Osteoblast (primary cell): ENCODE results near the gene ZGLP1. TPM values are rescaled to one million over a fixed set of nuclear protein-coding genes. Genes with fewer than 3 reads are reported as not detected.

Source experiments
- DNase-seq: peaks from one replicate; pipeline ENCODE4 v3.0.0; 2011; ENCODE audit warnings: low spot score, mixed read lengths; ENCODE audit not compliant: insufficient read length; ENCODE audit errors: missing footprints
- H2AFZ ChIP-seq: 2 replicates; pipeline ENCODE4 v1.6.0; 2011; ENCODE audit warnings: mild to moderate bottlenecking, low read length
- H3K27ac ChIP-seq: 2 replicates; pipeline ENCODE4 v1.5.1; 2011; ENCODE audit warnings: mild to moderate bottlenecking, low read depth, low read length, moderate library complexity
- H3K27me3 ChIP-seq: 2 replicates; pipeline ENCODE4 v1.6.0; 2012; ENCODE audit warnings: mild to moderate bottlenecking, control low read depth, inconsistent platforms, low read length, moderate library complexity; ENCODE audit not compliant: insufficient read depth
- H3K36me3 ChIP-seq: 2 replicates; pipeline ENCODE4 v1.5.1; 2011; ENCODE audit warnings: mild to moderate bottlenecking, low read length, control low read depth, moderate library complexity; ENCODE audit not compliant: insufficient read depth
- H3K4me1 ChIP-seq: 2 replicates; pipeline ENCODE4 v1.5.1; 2011; ENCODE audit warnings: mild to moderate bottlenecking, low read length, control low read depth, moderate library complexity; ENCODE audit not compliant: insufficient read depth
- H3K4me2 ChIP-seq: 2 replicates; pipeline ENCODE4 v1.6.0; 2011; ENCODE audit warnings: mild to moderate bottlenecking, low read length; ENCODE audit not compliant: insufficient read depth
- H3K4me3 ChIP-seq: fragments of 200-600 bp; sonication (generic); 3 replicates; pipeline ENCODE4 v1.5.1; 2012; ENCODE audit warnings: mild to moderate bottlenecking, low read length, inconsistent platforms; ENCODE audit not compliant: insufficient read depth
- H3K79me2 ChIP-seq: 2 replicates; pipeline ENCODE4 v1.6.0; 2012; ENCODE audit warnings: mild to moderate bottlenecking, low read length, control low read depth, inconsistent platforms; ENCODE audit not compliant: insufficient read depth
- H3K9me3 ChIP-seq: 2 replicates; pipeline ENCODE4 v1.5.1; 2011; ENCODE audit warnings: low read depth, low read length, control low read depth
- H4K20me1 ChIP-seq: 2 replicates; pipeline ENCODE4 v1.6.0; 2012; ENCODE audit warnings: mild to moderate bottlenecking, low read length, control low read depth; ENCODE audit not compliant: insufficient read depth
- total RNA-seq: library from RNA; depleted of rRNA; stranded (reverse); fragments of >200 nt; gene quantifications from 2 replicates; pipeline ENCODE4 v1.2.3, GENCODE V29; 2012
- TF ChIP-seq, protein P1 (sequence below): IDR thresholded peaks from 2 replicates; pipeline ENCODE4 v1.5.1; 2011; ENCODE audit warnings: mild to moderate bottlenecking, low read depth, low read length, moderate library complexity; ENCODE audit errors: extremely low read depth

The ZGLP1 gene
- total RNA-seq, 1 donor: 0.72 TPM

DNA sequence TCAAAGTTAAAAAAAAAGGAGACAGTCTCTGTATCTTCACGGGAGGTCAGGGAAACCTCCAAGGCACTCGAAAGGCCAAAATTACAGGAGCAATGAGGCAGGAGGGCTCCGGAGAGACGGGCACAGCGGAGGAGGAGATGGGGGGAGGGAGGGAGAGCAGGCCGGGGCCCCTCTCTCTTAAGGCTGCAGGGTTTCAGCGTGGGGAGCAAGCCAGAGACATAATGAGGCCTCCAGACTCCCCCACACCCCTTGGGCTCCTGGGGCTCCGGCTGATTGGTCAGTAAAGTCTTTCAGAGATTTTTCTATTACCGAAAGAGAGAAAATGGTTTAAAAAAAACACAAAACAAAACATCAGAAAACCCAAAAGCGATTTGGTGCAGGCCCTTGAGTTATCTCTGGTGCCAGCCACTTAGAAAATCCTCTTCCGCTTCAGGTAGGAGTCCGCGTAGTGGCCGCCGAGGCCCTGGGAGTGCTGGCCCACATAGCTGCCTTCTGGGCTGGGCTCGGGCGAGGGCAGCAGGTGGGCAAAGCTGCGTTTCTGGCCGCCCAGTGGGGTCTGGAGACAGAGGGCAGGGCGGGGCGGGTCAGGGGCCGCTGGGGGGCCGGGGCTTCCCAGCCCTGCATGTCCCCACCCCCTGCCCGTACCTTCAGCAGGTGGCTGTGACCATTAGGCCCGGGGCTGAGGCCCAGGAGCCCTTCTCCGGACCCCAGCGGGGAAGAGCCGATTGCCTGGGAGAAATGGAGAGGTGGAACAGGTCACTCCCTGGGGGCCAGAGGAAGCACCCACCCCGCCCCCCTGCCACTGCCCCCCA, 7.6 kb upstream of the ZGLP1 start:
- TF ChIP-seq, protein P1, sequence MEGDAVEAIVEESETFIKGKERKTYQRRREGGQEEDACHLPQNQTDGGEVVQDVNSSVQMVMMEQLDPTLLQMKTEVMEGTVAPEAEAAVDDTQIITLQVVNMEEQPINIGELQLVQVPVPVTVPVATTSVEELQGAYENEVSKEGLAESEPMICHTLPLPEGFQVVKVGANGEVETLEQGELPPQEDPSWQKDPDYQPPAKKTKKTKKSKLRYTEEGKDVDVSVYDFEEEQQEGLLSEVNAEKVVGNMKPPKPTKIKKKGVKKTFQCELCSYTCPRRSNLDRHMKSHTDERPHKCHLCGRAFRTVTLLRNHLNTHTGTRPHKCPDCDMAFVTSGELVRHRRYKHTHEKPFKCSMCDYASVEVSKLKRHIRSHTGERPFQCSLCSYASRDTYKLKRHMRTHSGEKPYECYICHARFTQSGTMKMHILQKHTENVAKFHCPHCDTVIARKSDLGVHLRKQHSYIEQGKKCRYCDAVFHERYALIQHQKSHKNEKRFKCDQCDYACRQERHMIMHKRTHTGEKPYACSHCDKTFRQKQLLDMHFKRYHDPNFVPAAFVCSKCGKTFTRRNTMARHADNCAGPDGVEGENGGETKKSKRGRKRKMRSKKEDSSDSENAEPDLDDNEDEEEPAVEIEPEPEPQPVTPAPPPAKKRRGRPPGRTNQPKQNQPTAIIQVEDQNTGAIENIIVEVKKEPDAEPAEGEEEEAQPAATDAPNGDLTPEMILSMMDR: no peak
- Histone ChIP-seq H3K4me1 (no peaks in the 10 kb centered on the region), H3K9me3 (no peaks in the 10 kb centered on the region), H4K20me1 (peaks cover 2% of the 10 kb centered on the region), H3K4me3 (no peak overlapping the region), H3K4me2 (no peak overlapping the region), H3K27me3 (no peaks in the 10 kb centered on the region), H2AFZ (no peak overlapping the region), H3K27ac (no peak overlapping the region), H3K79me2 (peaks cover 14% of the 10 kb centered on the region), H3K36me3 (peaks cover 40% of the 10 kb centered on the region)
- peak; percentile 74 for DNase-seq

DNA sequence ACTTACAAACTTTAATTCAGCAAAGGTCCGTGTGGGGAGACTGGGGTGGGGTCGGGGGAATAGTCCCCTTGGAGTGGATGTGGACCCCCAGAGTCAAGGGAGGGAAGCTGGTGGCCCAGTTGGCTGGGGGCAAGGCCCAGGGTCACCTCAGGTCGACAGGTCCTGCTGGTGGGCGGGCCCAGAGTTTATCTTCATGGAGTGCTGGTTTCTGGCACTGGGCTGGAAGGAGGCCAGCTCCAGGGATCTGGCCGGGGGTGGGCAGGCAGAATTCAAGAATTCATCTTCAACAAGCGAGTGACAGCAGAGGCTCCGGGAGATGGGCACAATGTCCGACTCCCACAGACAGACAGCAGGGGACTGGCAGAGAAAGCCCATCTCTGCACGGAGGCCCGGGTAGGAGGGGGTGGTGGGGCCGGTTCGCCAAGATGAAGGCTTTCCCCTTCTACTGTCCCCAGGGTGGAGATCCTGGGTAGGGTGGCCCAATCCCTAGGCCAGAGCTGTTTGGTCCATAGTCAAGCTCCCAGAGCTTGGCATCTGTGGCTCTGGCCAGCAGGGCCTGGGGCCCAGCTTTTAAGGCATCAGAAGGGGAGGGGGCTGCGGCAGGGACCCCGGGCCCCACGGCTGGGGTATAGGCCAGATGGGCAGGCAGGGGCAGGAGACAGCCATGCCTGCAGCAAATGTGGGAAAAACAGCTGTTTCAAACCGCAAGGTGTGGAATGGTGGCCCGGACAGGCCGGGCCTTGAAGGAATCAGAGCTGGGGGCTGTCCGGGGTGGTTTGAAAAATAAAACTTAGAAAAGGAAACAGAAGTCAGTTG, 6.8 kb upstream of the ZGLP1 start:
- H3K36me3 ChIP-seq: peaks cover 32% of the 10 kb centered on the region
- H3K9me3 ChIP-seq: no peaks in the 10 kb centered on the region
- no peak overlapping the region for H3K27ac ChIP-seq
- peak; percentile 81 for DNase-seq
- peaks cover 14% of the 10 kb centered on the region for H3K79me2 ChIP-seq
- no peaks in the 10 kb centered on the region for H3K4me1 ChIP-seq
- H4K20me1 ChIP-seq: peaks cover 2% of the 10 kb centered on the region
- H3K4me3 ChIP-seq: peak overlapping the region; percentile 96
- peak overlapping the region; percentile 96 for H3K4me2 ChIP-seq
- TF ChIP-seq, protein P1: no peak
- no peak overlapping the region for H2AFZ ChIP-seq
- no peaks in the 10 kb centered on the region for H3K27me3 ChIP-seq

DNA sequence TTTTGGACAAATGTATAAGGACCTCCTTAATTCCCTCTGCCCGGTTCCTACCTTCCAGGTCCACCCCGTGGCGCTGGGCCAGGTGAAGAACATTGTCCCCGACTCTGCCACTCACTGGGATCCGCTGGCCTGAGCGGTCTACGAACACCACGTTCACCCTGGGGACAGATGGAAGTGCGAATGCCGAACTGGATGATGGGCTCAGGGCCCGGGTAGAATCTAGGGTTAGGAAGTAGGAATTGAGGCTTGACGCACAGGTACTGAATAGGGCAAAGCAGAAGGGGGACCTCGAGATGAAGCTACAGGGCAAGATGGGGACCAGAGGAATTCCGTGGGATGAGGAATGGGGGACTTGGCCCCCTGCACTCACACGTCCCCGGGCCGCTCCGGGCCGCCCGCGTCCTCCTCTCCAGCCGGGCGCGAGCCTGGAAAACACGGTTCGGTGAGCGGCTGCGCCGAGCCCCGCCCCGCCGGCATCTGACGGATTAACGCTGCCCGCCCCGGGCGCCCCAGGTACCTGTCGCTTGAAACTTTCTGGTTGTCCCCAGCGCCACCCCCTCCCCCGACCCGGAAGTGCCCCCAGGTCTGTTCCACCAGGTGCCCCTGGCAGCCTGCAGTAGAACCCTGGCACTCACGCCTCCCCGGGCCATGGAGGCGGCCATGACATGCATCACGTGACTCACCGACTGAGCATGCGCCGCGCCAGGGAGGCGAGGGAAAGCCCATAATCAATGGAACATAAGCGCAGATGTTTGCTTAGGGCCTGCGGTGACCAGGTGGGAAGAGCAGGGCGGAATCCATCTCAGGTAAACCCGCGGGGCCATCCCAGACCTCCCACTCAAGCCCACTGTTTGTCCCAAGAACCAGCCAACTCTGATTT, 6.0 kb upstream of the ZGLP1 start, which contains the start of gene FDX2:
FDX2 (minus strand) TSS at position 681 of the 880 bp plus-strand sequence; CDS start at position 662, 19 bp downstream.
- Histone ChIP-seq H4K20me1 (peaks cover 2% of the 10 kb centered on the region), H3K9me3 (no peaks in the 10 kb centered on the region), H3K4me3 (peak within 1 kb of the TSS; percentile 96), H3K27ac (peak within 1 kb of the TSS; percentile 68), H3K4me2 (peak within 1 kb of the TSS; percentile 96), H3K4me1 (no peaks in the 10 kb centered on the region), H3K36me3 (peaks cover 25% of the 10 kb centered on the region), H2AFZ (peak within 1 kb of the TSS; percentile 95), H3K27me3 (no peaks in the 10 kb centered on the region), H3K79me2 (peaks cover 14% of the 10 kb centered on the region)
- peak; percentile 99 for DNase-seq
- TF ChIP-seq, protein P1: no peak
